ENCODE results near the gene PLA2G15.

Gene PLA2G15

DNA sequence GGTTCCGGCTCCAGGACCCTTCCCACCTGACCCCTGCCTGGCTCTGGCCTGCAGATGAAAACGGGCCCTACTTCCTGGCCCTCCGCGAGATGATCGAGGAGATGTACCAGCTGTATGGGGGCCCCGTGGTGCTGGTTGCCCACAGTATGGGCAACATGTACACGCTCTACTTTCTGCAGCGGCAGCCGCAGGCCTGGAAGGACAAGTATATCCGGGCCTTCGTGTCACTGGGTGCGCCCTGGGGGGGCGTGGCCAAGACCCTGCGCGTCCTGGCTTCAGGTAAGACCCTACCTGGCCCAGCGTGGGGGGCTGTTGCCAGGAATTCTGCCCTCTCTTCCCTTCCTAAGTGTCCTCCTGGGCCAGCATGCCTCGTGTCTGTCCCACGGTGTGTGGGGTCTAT lies 10.5 kb downstream of the PLA2G15 start:
- DNase-seq, result no peak

GRCh38 chr16:68257251-68257905 lies 12.2 kb downstream of the PLA2G15 start:
- DNase-seq, result peak; percentile 95

DNA sequence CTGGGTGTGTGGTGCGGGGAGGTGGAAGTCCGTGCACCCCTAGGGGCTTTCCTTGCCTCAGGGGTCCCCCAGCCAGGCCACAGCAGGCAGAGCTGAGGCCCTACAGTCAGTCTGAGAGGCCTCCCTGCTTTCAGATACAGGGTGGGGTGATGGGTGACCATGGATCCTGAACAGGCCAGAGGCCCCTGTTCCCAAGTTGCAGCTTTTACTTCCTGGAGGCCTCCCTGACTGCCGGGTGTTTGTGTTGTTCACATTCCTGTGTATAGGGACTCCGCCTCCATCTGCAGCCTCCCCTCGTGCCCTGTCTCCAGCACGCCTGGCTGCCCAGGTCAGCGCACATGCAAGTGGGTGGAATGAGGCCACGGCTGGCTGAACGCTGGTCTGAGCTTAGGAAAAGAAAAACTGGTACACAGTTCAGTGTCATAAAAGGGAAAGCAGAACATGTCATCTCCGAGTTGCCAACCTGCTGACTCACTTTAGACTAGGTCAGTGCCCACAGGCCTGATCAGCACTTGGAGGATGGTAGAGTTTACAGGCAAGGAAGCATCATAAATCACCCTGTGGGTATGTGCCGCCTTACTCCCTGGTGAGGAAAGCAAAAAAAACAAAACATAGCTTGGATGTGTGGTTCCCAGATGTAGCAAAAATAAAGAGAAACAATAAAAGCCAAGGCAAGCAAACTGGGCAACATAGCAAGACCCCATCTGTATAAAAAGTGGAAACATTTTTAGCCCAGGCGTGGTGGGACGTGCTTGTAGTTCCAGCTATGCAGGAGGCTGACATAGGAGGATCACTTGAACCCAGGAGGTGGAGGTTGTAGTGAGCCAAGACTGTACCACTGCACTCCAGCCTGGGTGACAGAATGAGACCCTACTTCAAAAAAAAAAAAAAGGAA lies 13.0 kb downstream of the PLA2G15 start:
- peak; percentile 85 for DNase-seq

DNA sequence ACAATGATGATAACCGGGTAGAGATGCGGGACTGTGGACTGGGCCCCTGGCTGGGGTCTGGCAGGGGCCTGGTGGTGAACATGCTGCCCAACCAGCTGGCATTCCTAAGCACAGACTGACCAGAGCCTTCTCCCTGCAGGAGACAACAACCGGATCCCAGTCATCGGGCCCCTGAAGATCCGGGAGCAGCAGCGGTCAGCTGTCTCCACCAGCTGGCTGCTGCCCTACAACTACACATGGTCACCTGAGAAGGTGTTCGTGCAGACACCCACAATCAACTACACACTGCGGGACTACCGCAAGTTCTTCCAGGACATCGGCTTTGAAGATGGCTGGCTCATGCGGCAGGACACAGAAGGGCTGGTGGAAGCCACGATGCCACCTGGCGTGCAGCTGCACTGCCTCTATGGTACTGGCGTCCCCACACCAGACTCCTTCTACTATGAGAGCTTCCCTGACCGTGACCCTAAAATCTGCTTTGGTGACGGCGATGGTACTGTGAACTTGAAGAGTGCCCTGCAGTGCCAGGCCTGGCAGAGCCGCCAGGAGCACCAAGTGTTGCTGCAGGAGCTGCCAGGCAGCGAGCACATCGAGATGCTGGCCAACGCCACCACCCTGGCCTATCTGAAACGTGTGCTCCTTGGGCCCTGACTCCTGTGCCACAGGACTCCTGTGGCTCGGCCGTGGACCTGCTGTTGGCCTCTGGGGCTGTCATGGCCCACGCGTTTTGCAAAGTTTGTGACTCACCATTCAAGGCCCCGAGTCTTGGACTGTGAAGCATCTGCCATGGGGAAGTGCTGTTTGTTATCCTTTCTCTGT lies 14.0 kb downstream of the PLA2G15 start:
- no peak for DNase-seq

DNA sequence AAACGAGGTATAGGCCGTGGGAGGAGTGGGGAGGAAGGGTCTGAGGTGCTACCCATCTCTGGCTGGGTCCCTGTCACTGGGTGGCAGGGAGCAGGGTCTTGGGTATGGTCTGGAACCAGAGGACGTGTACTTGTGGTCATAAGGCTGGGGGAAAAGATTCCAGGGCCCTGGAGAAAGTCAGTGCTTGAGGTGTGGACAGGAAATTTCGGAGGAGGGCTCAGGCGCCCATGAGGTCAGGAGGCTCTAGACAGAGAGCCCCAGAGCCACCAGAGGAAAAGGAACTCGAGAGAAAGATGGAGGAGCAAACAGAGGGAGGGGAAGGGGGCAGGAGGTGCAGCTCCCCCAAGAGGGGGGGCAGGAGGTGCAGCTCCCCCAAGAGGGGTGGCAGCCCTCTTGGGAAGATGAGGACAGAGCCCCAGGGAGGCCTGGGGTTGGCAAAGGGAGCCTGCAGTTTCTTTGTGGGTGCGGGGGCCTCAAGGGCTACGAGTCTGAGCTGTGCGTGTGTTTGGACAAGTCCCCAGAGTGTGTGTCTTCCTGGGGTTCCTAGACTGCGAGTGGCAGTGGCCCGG lies 18.5 kb downstream of the PLA2G15 start:
- no peak for DNase-seq

DNA sequence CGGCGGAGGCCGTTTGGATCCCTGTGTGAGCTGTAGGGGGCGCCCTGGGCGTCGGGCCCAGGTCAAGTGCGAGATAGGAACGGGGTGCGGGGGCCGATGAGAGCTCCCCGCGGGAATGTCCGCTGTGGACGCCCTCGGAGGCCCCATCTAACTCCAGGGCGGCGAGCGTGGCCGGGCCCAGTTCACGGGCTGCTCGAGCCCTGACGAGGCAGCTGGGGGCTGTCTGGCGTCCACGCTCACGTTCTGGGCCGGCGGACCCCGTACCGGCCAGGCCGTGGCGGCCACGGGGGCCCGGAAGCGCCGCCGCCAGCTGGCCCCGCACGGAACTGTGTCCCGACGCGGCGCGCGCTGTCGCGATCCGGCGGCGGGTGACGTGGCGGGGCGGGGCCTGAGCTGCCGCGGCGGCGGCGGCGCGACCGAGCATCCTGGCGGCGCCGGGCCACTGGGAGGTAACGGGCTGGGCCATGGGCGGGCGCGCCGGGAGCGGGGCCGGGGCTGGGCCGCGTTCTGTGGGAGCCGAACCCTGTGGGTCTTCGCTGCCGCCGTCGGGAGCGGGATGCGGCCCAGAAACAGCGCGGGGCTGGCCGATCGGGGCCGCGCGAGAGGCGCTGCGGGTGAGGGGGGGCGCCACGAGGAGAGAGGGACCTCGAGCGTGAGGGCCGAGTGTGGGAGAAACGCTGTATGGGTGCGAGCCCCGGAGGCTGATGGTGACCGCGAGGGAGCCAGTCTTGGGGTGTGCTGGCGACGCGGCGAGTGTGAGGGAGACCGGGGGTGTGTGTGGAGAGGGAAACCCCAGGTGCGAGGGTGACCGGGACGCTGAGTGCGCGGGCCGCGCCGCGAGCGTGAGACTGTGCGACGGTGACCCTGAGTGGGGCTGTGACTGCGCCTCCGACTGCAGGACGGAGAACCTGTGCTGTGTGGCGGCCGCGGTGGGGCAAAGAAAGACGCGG lies 19.2 kb downstream of the PLA2G15 start, which contains the start of gene SLC7A6:
Gene SLC7A6 (plus strand): TSS at position 399 of the 950 bp plus-strand sequence. CDS start 10,201 bp downstream, outside the sequence.
- DNase-seq, result peak; percentile 49

- peak; percentile 70 for DNase-seq
Observed at GRCh38 chr16:68265078-68265920, 20.1 kb downstream of the PLA2G15 start.

DNA sequence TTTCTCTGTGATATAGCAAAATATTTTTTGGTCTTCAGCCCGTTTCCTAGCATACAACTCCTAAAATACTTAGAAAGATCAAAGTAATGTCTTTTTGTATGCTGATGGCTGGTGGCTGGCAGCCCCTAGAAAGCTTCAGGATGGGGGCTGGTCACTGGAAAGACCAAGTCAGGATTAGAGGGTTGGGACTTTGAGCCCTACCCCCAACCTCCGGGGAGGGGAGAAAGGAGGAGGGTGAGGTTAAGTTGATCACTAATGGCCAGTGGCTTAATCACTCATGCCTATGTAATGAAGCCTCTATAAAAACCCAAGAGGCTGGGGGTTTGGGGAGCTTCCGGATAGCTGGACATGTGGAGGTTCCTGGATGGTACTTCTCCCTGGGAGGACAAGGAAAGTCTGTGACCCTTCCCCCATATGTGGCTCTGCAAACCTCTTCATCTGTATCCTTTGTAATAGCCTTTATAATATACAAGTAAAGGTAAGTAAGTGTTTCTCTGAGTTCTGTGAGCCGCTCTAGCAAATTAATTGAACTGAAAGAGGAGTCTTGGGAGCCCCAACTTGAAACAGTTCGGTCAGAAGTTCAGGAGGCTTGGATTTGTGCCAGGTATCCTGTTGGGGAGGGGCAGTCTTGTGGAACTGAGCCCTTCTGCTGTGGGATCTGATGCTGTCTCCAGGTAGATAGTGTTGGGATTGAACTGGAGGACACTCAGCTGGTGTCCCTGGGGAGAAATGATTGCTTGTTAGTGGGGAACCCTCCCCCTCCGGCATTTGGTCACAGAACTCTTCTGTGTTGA lies 22.6 kb downstream of the PLA2G15 start:
- DNase-seq, result no peak

DNA sequence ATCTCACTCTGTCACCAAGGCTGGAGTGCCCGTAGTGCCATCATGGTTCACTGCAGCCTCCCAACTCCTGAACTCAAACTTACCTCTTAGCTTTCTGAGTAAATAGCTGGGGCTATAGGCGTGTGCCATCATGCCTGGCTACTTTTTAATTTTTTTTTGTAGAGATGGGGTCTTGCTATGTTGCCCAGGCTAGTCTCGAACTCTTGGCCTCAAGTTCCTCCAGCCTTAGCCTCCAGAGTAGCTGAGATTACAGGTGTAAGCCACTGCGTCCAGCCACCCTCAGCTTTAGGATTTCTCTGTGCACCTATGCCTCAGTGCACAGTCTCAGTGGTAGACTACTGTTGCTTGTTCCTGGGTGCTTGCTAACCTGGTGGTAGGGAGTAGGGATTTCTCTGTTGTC lies 24.6 kb downstream of the PLA2G15 start:
- DNase-seq, result no peak

- no peak for DNase-seq
Observed at GRCh38 chr16:68270353-68270752, 25.2 kb downstream of the PLA2G15 start.

DNA sequence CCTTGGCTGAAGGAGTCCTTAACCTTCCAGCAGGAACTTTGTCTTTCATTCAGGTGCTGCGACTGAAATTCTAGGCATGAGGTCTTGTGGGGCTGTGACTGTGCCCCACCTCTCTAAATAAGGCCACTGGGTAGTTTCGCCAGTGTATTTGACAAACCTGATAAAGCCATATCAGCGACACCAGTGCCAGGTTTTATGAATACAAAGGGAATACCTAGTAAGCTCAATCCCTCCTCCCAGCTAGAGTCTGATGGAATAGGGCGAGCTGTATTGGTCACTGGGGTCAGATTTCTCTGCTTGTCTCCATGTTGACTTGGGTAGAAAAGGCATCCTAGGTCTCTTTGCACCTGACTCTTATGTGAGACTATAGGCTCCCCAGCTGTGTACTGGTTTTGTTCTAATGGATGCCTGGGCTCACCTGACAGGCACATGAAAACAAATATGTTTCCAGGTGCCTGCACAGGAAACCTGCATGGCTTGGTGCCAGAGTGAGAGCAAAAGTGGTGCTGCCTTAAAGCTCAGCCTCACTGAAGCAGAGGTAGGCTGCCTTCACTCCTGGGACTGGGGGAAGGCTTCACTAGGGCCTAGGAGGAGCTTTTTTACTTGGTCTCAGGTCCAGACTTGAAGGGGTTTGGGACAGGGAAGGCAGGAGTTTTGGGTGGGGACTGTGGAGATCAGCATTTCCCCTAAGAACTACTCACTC lies 27.5 kb downstream of the PLA2G15 start:
- DNase-seq, result no peak

DNA sequence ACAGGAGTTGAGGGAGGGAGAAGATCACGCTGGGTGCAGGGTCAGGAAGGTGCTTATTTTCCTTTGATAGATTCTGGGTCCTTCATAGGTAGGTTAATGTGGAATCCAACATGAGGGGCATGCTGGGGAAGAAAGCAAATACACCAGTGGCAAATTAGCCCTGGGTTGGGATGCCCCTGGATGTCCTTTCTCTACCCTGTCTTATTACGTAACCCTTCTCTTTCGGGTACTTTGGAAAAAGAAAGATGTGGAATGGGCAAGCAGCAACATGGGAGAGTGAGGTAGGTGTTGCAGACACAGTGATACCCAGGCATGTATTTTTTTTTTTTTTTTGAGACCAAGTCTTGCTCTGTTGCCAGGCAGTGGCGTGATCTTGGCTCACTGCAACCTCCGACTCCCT lies 28.3 kb downstream of the PLA2G15 start:
- DNase-seq, result no peak

DNA sequence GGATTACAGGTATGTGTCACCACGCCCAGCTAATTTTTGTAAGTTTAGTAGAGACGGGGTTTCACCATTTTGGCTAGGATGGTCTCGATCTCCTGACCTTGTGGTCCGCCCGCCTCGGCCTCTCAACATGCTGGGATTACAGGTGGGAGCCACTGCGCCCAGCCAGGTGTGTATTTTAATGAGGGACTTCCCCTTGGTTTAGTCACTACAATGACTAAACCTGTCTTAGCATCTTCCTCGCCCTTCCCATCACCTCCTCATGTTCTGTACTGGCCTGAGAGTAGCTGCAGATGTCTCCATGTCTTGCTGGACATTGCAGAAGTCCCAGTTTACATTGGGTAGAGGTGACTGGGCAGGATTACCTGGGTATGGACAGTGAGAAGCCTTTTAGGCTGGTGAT lies 28.7 kb downstream of the PLA2G15 start:
- no peak for DNase-seq

DNA sequence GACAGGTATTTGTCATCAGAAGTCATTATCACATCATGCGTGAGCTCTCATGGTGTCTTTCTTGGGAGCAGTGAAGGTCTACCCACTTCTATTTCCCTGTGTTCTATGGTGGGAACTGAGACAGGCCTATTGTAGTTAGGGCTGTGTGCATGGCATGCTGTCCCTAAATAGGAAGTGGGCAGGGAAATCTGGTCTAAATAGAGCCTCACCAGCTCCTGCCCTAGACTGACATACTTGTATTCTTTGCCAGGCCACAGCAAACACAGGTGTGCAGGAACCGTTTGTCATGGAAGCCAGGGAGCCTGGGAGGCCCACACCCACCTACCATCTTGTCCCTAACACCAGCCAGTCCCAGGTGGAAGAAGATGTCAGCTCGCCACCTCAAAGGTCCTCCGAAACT lies 29.3 kb downstream of the PLA2G15 start:
- no peak for DNase-seq

DNA sequence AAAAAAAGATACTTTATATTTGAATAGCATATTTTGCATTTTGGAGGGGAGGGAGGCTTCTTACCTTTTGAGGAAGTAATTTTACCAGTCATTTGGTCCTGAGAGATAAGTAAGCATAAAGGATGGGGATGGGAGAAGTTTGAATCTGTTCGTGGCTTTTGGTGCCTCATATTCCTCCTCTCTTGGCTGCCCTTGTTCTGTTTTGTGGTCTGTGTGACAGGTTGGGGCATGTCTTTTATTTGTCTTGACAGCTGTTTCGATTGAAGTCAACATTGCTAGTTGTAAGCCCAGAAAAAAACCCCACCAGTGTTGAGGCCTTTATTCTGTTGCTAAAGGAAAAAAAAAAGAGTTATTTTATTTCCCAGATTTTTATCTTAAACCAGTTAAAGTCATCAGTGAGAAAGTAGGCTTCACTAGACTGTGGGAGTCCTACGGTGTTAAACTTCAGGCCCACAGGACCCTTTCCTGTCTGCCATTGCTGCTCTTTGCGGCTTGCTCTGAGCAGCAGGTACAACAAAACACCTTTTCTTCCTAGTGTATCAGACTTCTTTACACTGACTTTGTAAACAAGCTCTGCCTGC lies 30.5 kb downstream of the PLA2G15 start:
- peak; percentile 22 for DNase-seq

- DNase-seq, result no peak
Observed at GRCh38 chr16:68276223-68276622, 31.1 kb downstream of the PLA2G15 start.

DNA sequence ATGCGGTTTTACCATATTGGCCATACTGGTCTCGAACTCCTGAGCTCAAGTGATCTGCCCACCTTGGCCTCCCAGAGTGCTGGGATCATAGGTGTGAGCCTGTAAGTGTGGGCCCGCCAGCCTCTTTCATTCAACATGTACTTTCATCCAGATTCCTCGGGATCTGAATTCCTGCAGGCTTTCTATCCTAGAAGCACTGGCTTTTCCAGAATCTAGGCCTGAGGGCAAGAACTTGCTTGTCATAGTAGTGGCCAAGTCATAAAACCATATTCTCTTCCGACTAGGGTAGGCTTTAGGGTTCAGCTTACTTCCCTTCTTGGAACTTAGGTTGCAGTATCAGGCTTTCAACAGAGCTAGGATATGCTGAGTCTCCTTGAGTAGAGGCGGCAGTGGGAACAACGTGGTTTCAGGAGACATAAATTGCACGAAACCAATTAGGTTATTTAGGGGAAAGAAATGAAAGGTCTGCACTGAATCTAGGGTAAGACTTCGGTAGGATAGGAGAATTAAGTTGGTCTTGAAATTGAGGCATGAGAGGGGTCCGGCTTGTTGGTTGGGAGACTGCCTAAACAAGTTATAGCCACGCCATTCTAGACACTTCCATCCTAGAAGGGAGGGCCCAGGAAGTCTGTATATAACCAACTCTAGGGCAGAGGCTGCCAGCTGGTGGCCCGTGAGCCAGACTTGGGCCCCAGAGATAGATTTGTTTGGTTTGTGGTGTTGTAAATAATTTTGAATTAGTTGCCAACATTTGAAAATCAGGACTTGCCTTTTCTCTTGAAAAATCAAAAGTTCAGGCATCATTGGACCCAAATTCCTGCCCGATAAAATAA lies 34.8 kb downstream of the PLA2G15 start:
- DNase-seq, result peak; percentile 70

Measured in GF-D8 (cell line).